Calu3 (cell line): Measurements from ENCODE around the gene MALRD1. TPM values are rescaled to one million over a fixed set of nuclear protein-coding genes. Genes with fewer than 3 reads are reported as not detected.

ENCODE experiments used
- BruUV-seq: library from RNA; stranded (reverse); fragments of 400-500 nt; replicated peaks from 2 replicates; lab custom pipeline; 2021; lab: Mats Ljungman, UMichigan
- CTCF ChIA-PET: fragments of 300-600 bp; sonication (Branson Sonifier 250); formaldehyde crosslinking; loops from one replicate; lab custom pipeline; 2022; ENCODE audit warnings: antibody characterized with exemption; lab: Charles Lee
- DNase-seq: peaks from one replicate; pipeline ENCODE4 v3.0.0; 2022
- H3K27ac Mint-ChIP-seq: one replicate; pipeline ENCODE4 v1.8.0; 2022; ENCODE audit warnings: mixed read lengths; ENCODE audit not compliant: unreplicated experiment
- H3K27me3 Mint-ChIP-seq: one replicate; pipeline ENCODE4 v1.8.0; 2022; ENCODE audit warnings: mixed read lengths; ENCODE audit not compliant: unreplicated experiment
- H3K36me3 Mint-ChIP-seq: one replicate; pipeline ENCODE4 v1.8.0; 2022; ENCODE audit warnings: mild to moderate bottlenecking, moderate library complexity, mixed read lengths; ENCODE audit not compliant: insufficient read depth, unreplicated experiment
- H3K4me1 Mint-ChIP-seq: one replicate; pipeline ENCODE4 v1.8.0; 2022; ENCODE audit warnings: mild to moderate bottlenecking, low read depth, mixed read lengths; ENCODE audit not compliant: unreplicated experiment
- H3K4me3 Mint-ChIP-seq: one replicate; pipeline ENCODE4 v1.8.0; 2022; ENCODE audit warnings: mild to moderate bottlenecking, low read depth, moderate library complexity, mixed read lengths; ENCODE audit not compliant: unreplicated experiment
- H3K9me3 Mint-ChIP-seq: one replicate; pipeline ENCODE4 v1.8.0; 2022; ENCODE audit warnings: low read depth, mixed read lengths; ENCODE audit not compliant: unreplicated experiment
- intact Hi-C: fragments of 100-400 bp; cut with micrococcal nuclease; formaldehyde crosslinking; loops from one replicate; pipeline ENCODE4 v1.10.0; 2022; ENCODE audit not compliant: unreplicated experiment
- total RNA-seq: library from RNA; stranded (reverse); gene quantifications from 2 replicates; pipeline ENCODE4 v1.2.3, GENCODE V29; 2022
- TF ChIP-seq, protein P1 (sequence below): fragments of 200-600 bp; IDR thresholded peaks from one replicate; pipeline ENCODE4 v1.8.0; 2022; ENCODE audit warnings: antibody characterized with exemption; ENCODE audit not compliant: unreplicated experiment

Gene MALRD1
- total RNA-seq, 1 experiment from 2014 or later: not detected

DNA sequence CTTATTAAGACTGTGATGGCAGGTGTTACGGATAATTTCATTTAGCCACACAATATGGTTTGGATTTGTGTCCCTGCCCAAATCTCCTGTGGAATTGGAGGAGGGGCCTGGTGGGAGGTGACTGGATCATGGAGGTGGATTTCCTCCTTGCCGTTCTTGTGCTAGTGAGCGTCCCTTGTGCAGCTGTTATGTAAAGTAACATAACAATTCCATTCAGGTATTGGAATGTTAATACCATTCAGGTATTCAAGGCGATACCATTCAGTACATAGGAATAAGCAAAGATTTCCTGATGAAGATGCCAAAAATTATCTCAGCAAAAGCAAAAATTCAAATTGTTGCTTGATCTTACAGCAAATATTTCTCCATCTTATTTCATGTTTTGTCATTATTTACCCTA is 735.1 kb downstream of the MALRD1 start:
- no peak for DNase-seq
- Mint-ChIP-seq H3K36me3 (no peaks in the 10 kb centered on the region), H3K9me3 (peaks cover 6% of the 10 kb centered on the region), H3K27me3 (no peaks in the 10 kb centered on the region), H3K27ac (no peak overlapping the region), H3K4me1 (no peaks in the 10 kb centered on the region), H3K4me3 (no peak overlapping the region)
- TF ChIP-seq, protein P1, sequence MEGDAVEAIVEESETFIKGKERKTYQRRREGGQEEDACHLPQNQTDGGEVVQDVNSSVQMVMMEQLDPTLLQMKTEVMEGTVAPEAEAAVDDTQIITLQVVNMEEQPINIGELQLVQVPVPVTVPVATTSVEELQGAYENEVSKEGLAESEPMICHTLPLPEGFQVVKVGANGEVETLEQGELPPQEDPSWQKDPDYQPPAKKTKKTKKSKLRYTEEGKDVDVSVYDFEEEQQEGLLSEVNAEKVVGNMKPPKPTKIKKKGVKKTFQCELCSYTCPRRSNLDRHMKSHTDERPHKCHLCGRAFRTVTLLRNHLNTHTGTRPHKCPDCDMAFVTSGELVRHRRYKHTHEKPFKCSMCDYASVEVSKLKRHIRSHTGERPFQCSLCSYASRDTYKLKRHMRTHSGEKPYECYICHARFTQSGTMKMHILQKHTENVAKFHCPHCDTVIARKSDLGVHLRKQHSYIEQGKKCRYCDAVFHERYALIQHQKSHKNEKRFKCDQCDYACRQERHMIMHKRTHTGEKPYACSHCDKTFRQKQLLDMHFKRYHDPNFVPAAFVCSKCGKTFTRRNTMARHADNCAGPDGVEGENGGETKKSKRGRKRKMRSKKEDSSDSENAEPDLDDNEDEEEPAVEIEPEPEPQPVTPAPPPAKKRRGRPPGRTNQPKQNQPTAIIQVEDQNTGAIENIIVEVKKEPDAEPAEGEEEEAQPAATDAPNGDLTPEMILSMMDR: no peak
- intact Hi-C loops: no loop called here
- CTCF ChIA-PET: interaction anchor here (0.6 kb wide), 1 partner anchor 106 kb away, joined by 4 read pairs; no protein-coding TSS in a partner anchor
- no TSS peak for BruUV-seq
